H1 (cell line): ENCODE results near the gene SPTLC3.

ENCODE experiments used
- BACH1 ChIP-seq: IDR thresholded peaks from 2 replicates; pipeline ENCODE4 v1.6.1; 2012; ENCODE audit warnings: low read length, improper control_type of control experiment
- CEBPB ChIP-seq: IDR thresholded peaks from 2 replicates; pipeline ENCODE4 v1.6.1; 2012; ENCODE audit warnings: low read depth, low read length
- CHD2 ChIP-seq: IDR thresholded peaks from 2 replicates; pipeline ENCODE4 v1.6.1; 2012; ENCODE audit warnings: low read length, improper control_type of control experiment
- CTCF ChIP-seq, 3 experiments: IDR thresholded peaks; 1 replicate in 2 of 3; 2 replicates in 1 of 3; pipeline versions ENCODE4 v1.5.1 to v1.6.1; 2011; ENCODE audit warnings: low read length in 3 of 3, mild to moderate bottlenecking in 3 of 3, inconsistent platforms in 2 of 3, low read depth in 1 of 3, moderate library complexity in 1 of 3; ENCODE audit not compliant: insufficient read depth in 1 of 3; ENCODE audit errors: control extremely low read depth in 1 of 3
- GTF2F1 ChIP-seq: IDR thresholded peaks from 2 replicates; pipeline ENCODE4 v1.6.1; 2012; ENCODE audit warnings: low read depth, low read length, improper control_type of control experiment, borderline replicate concordance
- POLR2AphosphoS5 ChIP-seq: IDR thresholded peaks from 2 replicates; pipeline ENCODE4 v1.6.1; 2011; ENCODE audit warnings: low read depth, low read length
- RAD21 ChIP-seq, 2 experiments: IDR thresholded peaks in 1 of 2; conservative IDR thresholded peaks in 1 of 2; 2 replicates each; pipeline ENCODE4 v1.6.1; 2011; ENCODE audit warnings: low read depth in 2 of 2, low read length in 2 of 2, improper control_type of control experiment in 1 of 2, inconsistent platforms in 1 of 2, mild to moderate bottlenecking in 1 of 2, moderate library complexity in 1 of 2
- RFX5 ChIP-seq: IDR thresholded peaks from 2 replicates; pipeline ENCODE4 v1.6.1; 2011; ENCODE audit warnings: low read depth, low read length, improper control_type of control experiment, borderline replicate concordance
- SP2 ChIP-seq: IDR thresholded peaks from 2 replicates; pipeline ENCODE4 v1.6.1; 2012; ENCODE audit warnings: mild to moderate bottlenecking, low read length, inconsistent platforms
- SRF ChIP-seq: IDR thresholded peaks from 2 replicates; pipeline ENCODE4 v1.6.1; 2011; ENCODE audit warnings: mild to moderate bottlenecking, low read depth, low read length, moderate library complexity
- TAF1 ChIP-seq: IDR thresholded peaks from 2 replicates; pipeline ENCODE4 v1.6.1; 2011; ENCODE audit warnings: mild to moderate bottlenecking, low read depth, low read length
- TBP ChIP-seq: IDR thresholded peaks from 2 replicates; pipeline ENCODE4 v1.6.1; 2011; ENCODE audit warnings: low read depth, low read length, improper control_type of control experiment
- ZNF274 ChIP-seq: IDR thresholded peaks from 2 replicates; pipeline ENCODE4 v1.7.0; 2012; ENCODE audit warnings: low read length, borderline replicate concordance; ENCODE audit errors: extremely low read depth

GRCh38 chr20:13147971-13148370 is 139.2 kb downstream of the SPTLC3 start:
- no peak for TF ChIP-seq POLR2AphosphoS5
- TF ChIP-seq GTF2F1 = no peak
- no peak for TF ChIP-seq CTCF (IDR thresholded peaks at IDR 0.05; ENCODE audit: control extremely low read depth in 1 of 3, insufficient read depth in 1 of 3, low read depth in 1 of 3, low read length in 3 of 3)
- TF ChIP-seq TBP = no peak
- no peak for TF ChIP-seq ZNF274
- no peak for TF ChIP-seq SP2
- TF ChIP-seq TAF1 = no peak
- TF ChIP-seq BACH1 = no peak
- TF ChIP-seq RAD21 (IDR thresholded peaks at IDR 0.05 in 1 of 2, conservative IDR thresholded peaks at IDR 0.05 in 1 of 2; ENCODE audit: low read depth in 2 of 2, low read length in 2 of 2) = no peak
- TF ChIP-seq SRF = no peak
- no peak for TF ChIP-seq CHD2
- no peak for TF ChIP-seq CEBPB
- no peak for TF ChIP-seq RFX5
